Measurements from ENCODE around the gene CSTF3. TPM values are rescaled to one million over a fixed set of nuclear protein-coding genes. Genes with fewer than 3 reads are reported as not detected.
"Not testable (repeated sequence)": the region's sequence is repeated elsewhere in the genome, so short reads cannot be mapped to it uniquely, and the experiment has no call there.

The CSTF3 gene
- total RNA-seq, 1 donor from 2014 or later: 16.0 TPM

GRCh38 chr11:33055375-33055774 is 105.9 kb downstream of the CSTF3 start:
- no peak for DNase-seq (ENCODE audit: low spot score)
- intact Hi-C loops (cut with DNase I): no loop called here

- intact Hi-C loops (cut with DNase I): no loop called here
Measured at GRCh38 chr11:33052231-33052630, 109.0 kb downstream of the CSTF3 start.

GRCh38 chr11:33049565-33050408 is 111.5 kb downstream of the CSTF3 start:
- DNase-seq (ENCODE audit: low spot score); intact Hi-C loops (cut with DNase I): not testable (repeated sequence)

More at GRCh38 chr11:33052231-33052630, 109.0 kb downstream of the CSTF3 start:
- no peak for DNase-seq (ENCODE audit: low spot score)

- DNase-seq (ENCODE audit: low spot score); intact Hi-C loops (cut with DNase I): not testable (repeated sequence)
Measured at GRCh38 chr11:33048701-33049100, 112.6 kb downstream of the CSTF3 start.

DNA sequence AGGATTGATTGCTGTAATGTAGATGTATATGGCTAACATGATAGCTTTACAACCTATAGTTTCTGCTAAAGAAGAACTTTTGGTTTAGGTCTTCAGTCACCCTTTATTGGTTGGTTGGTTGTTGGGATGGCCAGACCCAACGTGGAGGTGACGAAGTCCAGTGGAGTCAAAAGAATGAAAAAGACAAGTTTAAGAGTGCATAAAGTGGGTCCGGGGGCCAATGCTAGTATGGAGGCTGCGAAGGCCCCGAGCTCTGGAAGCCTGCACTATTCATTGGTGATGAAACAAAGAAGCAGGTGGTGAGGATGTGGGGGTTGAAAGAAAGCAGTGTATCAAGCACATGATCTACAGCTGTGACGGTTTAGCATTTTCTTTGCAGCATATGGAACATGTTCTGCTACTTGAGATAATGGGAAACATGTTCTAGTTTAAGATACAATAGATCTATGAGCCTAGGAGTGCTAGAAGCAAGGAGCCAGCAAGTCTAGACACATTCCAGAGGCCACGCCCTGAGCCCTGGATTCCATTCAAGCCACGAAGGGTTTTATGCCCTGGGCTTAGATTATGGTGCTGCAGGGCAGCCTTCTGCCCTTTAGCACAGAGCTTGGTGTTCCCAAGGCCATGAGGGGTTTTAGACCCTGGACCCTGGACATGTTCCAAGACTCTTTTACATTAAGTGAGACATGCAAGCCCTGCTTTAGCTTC is 115.6 kb downstream of the CSTF3 start:
- intact Hi-C loops (cut with DNase I): no loop called here

DNA sequence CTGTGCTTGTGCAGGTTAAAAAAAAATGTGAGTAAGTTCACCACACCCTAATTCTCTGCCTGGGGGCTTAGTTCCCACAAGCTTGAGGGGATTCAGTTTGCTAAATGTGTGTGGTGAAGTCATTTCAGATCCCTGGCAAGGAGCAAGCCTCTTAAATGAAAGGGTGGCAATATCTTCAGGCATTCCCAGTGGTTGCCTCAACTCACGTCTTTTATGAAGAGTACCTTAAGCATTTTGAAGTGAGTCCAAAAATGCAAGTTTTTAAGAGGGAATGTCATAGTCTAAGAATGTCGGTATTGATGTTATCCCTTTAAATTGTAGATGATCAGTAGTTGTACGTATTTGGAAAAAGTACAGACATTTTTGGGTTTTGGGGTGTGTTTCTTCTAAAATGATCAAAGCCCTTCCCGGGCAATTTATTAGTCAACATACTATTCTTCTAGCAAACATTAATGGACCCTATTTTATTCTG is 117.0 kb downstream of the CSTF3 start:
- no peak for DNase-seq (ENCODE audit: low spot score)
- intact Hi-C loops (cut with DNase I): no loop called here

More for the DNA sequence above, 115.6 kb downstream of the CSTF3 start:
- DNase-seq (ENCODE audit: low spot score): no peak

GRCh38 chr11:33043221-33043830 is 118.0 kb downstream of the CSTF3 start:
- no peak for DNase-seq (ENCODE audit: low spot score)
- intact Hi-C loops (cut with DNase I): no loop called here

- intact Hi-C loops (cut with DNase I): no loop called here
Measured at GRCh38 chr11:33040862-33041453, 120.3 kb downstream of the CSTF3 start.

GRCh38 chr11:33040033-33040861 is 121.0 kb downstream of the CSTF3 start:
- intact Hi-C loops (cut with DNase I): no loop called here
- DNase-seq (ENCODE audit: low spot score): no peak

More at GRCh38 chr11:33040862-33041453, 120.3 kb downstream of the CSTF3 start:
- no peak for DNase-seq (ENCODE audit: low spot score)

DNA sequence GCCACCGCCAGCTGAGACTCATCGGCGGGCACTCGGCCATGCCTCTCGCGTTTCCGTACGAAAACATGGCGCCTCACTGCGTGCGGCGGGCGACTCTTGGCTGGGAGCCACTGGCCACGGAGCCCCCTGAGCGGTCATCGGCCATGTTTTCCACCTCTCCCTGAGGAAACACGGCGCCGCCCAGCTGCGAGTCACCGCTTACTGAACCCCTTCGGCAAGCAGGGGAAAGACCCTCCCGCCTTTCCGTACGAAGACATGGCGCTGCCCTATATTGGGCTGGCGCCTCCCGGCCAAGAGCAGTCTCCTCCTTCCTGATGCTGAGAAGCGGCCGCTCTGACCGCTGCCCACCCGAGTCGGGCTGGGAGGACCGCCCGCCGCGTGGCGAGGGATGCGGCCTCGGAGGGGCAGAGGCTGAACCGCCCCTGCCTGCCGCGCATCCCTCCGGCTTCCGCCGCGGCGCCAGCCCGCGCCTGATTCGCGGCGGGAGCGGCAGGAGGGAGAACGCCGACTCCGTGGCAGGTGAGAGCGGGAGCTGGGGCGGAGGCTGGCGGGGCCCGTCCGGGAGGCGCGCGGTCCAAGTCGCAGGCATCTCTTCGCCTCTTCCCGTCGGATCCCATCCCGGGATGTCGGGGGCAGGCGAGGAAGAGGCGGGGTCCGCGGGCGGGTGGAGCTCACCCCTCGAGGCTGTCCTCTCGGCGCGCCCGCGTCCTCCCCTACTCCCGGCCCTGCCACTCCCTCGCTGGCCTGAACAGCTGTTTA is 121.8 kb downstream of the CSTF3 start, which contains the start of gene TCP11L1:
Gene TCP11L1, plus strand, starts transcription at position 299 of the 759 bp plus-strand sequence. CDS start 4,202 bp downstream, outside the sequence.
- intact Hi-C loops (cut with DNase I): loop anchor here (5.0 kb wide), 1 partner anchor 147 kb away; the partner anchor contains the start of gene QSER1

DNA sequence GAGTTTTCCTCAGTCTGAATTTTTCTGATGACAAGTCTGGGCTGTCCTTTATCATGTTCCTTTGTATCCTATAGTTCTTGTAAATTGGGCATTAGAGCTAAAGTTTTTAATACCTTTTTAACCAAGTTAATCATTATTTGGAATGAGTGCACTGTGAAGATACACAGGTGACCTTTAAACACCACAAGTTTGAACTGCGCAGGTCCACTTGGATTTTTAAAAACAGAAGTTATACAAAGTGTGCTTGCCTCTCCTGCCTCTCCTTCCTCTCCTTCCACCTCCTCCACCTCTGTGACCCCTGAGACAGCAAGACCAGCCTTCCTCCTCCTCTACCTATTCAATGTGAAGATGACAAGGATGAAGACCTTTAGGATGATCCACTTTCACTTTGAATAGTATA is 126.3 kb downstream of the CSTF3 start:
- no peak for DNase-seq (ENCODE audit: low spot score)
- intact Hi-C loops (cut with DNase I): loop anchor here (5.0 kb wide), 1 partner anchor 143 kb away; the partner anchor contains the start of gene QSER1

More for the DNA sequence above, 121.8 kb downstream of the CSTF3 start, which contains the start of gene TCP11L1:
- peak; percentile 96 for DNase-seq (ENCODE audit: low spot score)

Other genes with a start within 250 kb of the CSTF3 start
- gene DEPDC7, start 145.6 kb downstream of the CSTF3 start, total RNA-seq: 0.30 TPM
- gene TCP11L1, start 121.9 kb downstream of the CSTF3 start, total RNA-seq: 9.0 TPM
- gene HIPK3, start 95.9 kb upstream of the CSTF3 start, total RNA-seq: 302 TPM
- 0.38 TPM for gene KIAA1549L, start 214.6 kb upstream of the CSTF3 start, total RNA-seq